PC-9 (cell line): ENCODE data around the gene MAP4K3.

ENCODE experiments used
- EZH2 ChIP-seq: fragments of 200-600 bp; sonication (generic); IDR thresholded peaks from 2 replicates; pipeline ENCODE4 v1.8.0; 2017; ENCODE audit warnings: antibody characterized with exemption, low read depth
- TF ChIP-seq, protein P1 (sequence below): fragments of 200-600 bp; sonication (generic); conservative IDR thresholded peaks from 2 replicates; pipeline ENCODE4 v1.6.1; 2017; ENCODE audit warnings: mixed run types, antibody characterized with exemption, mild to moderate bottlenecking, moderate library complexity

DNA sequence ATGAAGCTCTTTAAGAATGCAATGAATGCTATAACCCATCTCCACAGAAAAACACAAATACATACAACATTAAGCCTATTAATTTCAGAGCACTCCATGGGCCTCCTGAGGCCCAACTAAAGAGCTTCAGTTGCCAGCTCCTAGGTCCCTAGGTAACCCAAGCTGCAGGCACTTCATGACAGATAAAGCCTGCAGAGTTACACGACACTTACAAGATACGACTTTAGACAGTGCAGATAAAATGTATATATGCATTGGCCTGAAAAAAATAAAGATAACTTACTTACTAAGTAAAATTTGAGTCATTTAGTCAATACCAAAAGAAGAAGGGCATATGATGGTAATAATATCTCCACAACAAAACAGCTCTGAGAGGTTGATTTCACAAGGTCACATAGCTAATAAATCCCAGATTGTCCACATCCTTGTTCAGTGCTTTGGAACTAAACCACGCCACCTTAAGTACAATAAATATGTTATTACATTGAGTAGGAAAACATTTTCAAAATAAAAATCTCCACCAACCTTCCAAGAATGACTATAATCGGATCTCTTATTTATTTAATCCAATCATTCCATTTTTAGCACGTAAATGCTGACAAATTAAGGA, 3.4 kb downstream of the MAP4K3 start:
- TF ChIP-seq, protein P1, sequence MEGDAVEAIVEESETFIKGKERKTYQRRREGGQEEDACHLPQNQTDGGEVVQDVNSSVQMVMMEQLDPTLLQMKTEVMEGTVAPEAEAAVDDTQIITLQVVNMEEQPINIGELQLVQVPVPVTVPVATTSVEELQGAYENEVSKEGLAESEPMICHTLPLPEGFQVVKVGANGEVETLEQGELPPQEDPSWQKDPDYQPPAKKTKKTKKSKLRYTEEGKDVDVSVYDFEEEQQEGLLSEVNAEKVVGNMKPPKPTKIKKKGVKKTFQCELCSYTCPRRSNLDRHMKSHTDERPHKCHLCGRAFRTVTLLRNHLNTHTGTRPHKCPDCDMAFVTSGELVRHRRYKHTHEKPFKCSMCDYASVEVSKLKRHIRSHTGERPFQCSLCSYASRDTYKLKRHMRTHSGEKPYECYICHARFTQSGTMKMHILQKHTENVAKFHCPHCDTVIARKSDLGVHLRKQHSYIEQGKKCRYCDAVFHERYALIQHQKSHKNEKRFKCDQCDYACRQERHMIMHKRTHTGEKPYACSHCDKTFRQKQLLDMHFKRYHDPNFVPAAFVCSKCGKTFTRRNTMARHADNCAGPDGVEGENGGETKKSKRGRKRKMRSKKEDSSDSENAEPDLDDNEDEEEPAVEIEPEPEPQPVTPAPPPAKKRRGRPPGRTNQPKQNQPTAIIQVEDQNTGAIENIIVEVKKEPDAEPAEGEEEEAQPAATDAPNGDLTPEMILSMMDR, result no peak
- no peak for TF ChIP-seq EZH2
